GM19328 (cell line): Measurements from ENCODE around the gene GAPVD1.
A peak's percentile ranks its signal among the peaks of the same experiment; 100 is the strongest.
"Not testable (repeated sequence)": the region's sequence is repeated elsewhere in the genome, so short reads cannot be mapped to it uniquely, and the experiment has no call there.

Experiments
- ATAC-seq: cut with Tn5 transposase; IDR thresholded peaks from one replicate; pipeline ENCODE4 v1.9.1; 2021; ENCODE audit warnings: mild to moderate bottlenecking, moderate library complexity; ENCODE audit not compliant: unreplicated experiment

Gene GAPVD1

DNA sequence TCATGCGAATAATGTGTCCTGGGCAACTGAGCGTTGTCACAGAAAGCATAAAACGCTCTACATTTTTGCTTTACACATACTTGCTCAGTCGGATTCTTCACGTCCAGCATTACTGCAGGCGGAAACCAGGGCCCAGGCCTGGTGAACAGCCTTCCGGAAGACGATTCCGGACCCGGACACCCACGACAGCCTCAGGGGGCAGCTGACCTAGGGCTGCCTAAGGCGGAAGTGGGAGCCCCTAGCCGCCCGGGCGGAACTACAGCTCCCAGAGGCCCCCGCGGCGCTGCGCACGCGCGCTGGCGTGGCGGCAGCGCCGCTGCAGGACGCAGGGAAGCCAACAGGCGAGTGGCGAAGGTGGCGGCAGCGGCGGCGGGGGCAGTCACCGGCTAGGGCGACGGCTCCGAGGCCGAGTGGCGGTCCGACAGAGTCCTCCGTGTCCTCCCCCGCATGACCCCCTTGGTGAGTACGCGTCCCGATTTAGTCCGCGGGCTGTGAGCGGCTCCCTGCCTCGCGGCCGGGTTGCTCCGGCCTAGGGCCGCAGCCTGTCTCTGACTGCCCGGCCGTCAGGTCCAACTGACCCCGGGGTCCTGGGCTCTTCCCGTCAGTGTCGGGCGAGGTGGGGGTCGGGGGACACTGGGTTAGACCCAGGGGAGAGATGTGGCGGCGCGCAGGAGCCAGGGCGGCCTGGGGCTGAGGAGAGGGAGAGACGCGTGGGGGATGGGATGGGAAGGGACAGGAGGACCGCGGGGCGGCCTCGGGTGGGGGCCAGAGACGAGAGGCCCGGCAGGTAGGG is at the start of gene GAPVD1:
Gene GAPVD1 (plus strand): TSS at position 326 of the 793 bp plus-strand sequence. CDS start 37,096 bp downstream, outside the sequence.
- peak; percentile 93 for ATAC-seq

DNA sequence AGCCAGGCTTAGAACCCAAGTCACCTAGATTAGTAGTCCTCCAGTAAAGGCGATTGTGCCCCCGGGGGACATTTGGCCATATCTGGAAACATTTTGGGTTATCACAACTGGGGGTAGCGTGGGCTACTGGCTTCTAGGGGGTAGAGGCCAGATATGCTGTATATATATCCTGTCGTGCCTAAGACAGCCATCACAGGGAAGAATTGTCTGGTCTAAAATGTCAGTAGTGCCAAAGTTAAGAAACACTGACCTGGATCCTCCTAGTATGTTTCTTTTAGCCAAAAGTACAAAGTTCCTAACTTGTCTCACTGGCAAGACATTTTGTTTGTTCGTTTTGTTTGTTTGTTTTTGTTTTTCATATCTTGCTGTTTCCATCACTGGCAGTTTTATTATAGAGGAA is 47.4 kb upstream of the GAPVD1 start:
- no peak for ATAC-seq

GRCh38 chr9:125218621-125219020 is 43.0 kb upstream of the GAPVD1 start:
- no peak for ATAC-seq

DNA sequence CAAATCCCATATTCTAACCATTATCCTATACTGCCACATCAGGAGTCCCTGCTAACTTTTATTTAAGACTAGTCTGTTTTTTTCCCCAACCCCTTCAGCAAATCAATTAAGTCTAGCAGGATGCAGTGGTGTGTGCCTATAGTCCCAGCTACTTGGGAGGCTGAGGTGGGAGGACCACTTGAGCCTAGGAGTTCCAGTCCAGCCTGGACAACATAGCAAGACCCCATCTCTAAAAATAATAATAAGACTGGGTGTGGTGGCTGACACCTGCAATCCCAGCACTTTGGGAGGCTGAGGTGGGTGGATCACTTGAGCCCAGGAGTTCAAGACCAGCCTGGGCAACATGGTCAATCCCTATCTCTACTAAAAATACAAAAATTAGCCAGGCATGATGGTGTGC is 36.8 kb upstream of the GAPVD1 start:
- not testable (repeated sequence) for ATAC-seq

DNA sequence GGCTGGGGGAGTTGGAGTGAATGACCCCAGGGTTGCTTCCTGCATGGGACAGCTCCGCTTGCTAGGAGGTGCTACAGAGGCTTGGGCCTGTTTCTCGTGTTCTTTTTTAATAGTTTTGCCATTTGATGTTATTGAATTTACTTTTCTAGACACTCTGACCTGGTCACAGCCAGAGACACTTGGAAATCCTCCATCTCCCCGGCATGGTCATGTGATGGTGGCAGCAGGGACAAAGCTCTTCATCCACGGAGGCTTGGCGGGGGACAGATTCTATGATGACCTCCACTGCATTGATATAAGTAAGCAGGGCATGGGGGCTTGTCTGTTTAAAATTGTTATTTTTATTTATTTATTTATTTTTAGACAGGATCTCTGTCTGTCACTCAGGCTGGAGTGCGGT is 33.9 kb upstream of the GAPVD1 start:
- no peak for ATAC-seq

DNA sequence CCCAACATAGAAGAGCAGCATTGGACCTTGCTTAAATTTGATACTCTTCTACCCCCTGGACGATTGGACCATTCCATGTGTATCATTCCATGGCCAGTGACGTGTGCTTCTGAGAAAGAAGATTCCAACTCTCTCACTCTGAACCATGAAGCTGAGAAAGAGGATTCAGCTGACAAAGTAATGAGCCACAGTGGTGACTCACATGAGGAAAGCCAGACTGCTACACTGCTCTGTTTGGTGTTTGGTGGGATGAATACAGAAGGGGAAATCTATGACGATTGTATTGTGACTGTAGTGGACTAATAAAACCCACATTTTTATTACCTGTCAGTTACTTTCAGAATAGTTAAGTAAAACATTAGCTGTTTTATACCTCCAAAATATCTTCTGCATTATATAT is 27.9 kb upstream of the GAPVD1 start:
- ATAC-seq = no peak

DNA sequence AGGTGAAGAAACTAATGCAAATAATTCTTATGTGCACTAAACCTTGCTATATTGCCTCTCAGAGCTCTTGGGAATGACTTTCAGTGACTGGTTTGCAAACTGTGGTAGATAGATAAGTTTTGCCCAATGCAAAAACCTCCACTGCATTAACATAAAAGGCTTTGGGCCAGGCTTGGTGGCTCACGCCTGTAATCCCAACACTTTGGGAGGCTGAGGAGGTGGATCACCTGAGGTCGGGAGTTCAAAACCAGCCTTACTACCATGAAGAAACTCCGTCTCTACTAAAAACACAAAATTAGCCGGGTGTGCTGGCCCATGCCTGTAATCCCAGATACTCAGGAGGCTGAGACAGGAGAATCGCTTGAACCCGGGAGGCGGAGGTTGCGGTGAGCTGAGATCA is 27.5 kb upstream of the GAPVD1 start:
- not testable (repeated sequence) for ATAC-seq

- no peak for ATAC-seq
Measured at GRCh38 chr9:125235804-125236519, 25.7 kb upstream of the GAPVD1 start.

- not testable (repeated sequence) for ATAC-seq
Measured at GRCh38 chr9:125236520-125237159, 25.0 kb upstream of the GAPVD1 start.

DNA sequence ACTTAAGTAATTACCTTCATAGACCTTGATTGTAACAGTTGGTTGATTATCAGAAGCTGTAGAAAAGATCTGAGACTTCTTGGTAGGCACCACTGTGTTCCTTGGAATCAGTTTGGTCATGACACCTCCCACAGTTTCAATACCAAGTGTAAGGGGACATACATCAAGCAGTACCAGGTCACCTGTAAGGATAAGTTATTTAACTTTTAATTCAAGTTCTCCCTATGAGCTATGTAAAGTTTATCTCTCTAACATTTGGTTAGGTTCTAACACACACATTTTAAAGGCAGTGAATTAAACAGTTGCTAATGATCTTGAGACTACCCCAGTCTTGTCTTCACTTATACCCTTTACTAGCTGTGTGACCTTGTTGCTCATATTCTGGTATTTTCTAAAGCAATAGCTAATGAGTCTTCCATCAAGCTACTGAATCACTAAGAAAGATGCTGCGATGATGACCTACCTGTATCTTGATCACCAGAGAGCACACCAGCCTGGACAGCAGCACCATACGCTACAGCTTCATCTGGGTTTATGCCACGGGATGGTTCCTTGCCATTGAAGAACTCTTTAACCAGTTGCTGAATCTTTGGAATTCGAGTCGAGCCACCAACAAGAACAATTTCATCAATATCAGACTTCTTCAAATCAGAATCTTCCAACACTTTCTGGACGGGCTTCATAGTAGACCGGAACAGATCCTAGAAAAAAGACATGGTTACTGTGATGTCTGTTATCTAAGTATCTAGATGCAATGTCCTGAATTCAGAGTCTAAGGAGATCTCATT is 23.3 kb upstream of the GAPVD1 start:
- ATAC-seq = no peak

GRCh38 chr9:125238915-125239446 is 22.6 kb upstream of the GAPVD1 start:
- ATAC-seq = no peak

DNA sequence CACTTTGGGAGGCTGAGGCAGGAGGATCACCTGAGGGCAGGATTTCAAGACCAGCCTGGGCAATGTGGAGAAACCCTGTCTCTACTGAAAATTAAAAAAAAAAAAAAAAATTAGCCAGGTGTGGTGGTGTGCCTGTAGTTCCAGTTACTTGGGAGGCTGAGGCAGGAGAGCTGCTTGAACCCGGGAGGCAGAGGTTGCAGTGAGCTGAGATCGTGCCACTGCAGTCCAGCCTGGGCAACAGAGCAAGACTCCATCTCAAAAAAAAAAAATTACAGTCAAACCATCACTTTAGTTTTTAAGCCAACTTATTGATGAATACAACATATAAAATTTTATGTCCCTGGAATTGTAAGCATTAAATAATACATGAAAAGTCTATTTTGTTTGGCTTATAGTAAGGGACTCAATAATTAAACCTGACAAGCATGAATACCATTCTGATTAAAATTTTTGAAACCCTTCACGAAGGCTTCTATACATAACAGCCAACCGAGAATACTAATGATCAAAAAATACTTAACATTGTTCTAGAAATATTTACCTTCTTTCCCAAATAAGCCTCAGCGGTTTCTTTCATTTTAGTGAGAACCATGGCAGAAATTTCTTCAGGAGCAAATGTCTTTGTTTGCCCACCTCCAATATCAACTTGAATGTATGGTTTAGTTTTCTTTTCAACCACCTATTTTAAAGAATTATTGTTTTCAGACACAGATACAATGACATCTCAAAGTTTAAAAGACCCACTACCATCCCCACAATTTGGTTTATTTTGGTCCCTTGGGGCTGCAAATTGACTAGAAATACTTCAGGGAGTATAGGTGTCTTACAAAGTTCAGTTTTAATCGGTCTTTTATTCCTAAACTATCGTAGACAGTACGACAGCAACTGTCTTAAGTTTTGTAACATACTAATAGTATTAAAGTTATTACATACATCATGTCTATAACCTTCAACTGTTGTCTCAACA is 21.7 kb upstream of the GAPVD1 start:
- no peak for ATAC-seq

DNA sequence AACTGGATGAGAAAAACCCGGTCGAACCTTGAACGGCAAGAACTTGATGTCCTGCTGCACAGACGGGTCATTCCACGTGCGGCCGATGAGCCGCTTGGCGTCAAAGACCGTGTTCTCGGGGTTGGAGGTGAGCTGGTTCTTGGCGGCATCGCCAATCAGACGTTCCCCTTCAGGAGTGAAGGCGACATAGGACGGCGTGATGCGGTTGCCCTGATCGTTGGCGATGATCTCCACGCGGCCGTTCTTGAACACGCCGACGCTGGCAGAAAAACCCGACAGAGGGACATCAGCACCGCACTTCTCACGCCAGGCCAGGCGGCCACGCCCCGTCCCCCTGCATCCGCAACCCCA is 21.0 kb upstream of the GAPVD1 start:
- no peak for ATAC-seq

GRCh38 chr9:125241000-125241862 is 20.4 kb upstream of the GAPVD1 start, which contains the start of gene HSPA5:
HSPA5 (minus strand) TSS chr9:125241343; CDS start chr9:125241126, 217 bp downstream.
- peak; percentile 94 for ATAC-seq

- ATAC-seq = peak; percentile 6
Measured at GRCh38 chr9:125241863-125242739, 19.5 kb upstream of the GAPVD1 start.

DNA sequence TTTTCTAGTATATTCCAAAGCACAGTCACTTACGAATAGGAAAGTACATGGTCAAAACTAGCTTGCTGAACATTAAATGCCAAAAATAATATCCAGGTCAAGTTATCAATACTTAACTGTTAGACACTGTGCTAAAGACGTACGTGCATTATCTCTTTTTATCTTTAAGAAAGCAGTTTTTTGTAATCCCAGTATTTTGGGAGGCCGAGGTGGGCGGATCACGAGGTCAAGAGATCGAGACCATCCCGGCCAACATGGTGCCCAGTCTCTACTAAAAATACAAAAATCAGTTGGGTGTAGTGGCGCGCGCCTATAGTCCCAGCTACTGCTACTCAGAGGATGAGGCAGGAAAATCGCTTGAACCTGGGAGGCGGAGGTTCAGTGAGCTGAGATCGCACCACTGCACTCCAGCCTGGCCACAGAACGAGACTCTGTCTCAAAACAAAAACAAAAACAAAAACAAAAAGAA is 17.8 kb upstream of the GAPVD1 start:
- ATAC-seq = no peak

DNA sequence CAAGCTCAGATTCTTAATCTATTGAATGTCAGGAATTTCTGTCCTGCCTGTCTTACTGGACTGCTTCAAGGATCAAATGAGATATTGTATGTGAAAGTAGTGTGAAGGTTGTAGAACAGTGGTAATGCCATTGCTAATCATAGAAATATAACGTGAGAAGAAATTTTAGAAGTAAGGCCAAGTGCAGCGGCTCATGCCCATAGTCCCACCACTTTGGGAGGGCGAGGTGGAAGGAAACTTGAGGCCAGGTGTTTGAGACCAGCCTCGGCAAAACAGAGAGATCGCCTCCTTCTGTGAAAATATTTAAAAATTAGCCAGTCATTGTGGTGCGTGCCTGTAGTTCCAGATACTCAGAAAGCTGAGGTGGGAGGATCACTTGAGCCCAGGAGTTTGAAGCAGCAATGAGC is 15.4 kb upstream of the GAPVD1 start:
- ATAC-seq = no peak
